Natural killer cell (primary cell): ENCODE data around the gene ADAP2. TPM values are rescaled to one million over a fixed set of nuclear protein-coding genes. Genes with fewer than 3 reads are reported as not detected.

Source experiments
- ATAC-seq, 3 donors: fragments of 150-1000 bp in 2 of 3; fragments of 200-7000 bp in 1 of 3; cut with Tn5 transposase; 1 replicate in 1 of 3; 2 replicates in 2 of 3; pipeline ENCODE4 v1.10.0; 2021; ENCODE audit warnings: mild to moderate bottlenecking in 2 of 3, moderate library complexity in 2 of 3
- DNase-seq, 2 donors: peaks; one replicate each; pipeline versions ENCODE4 v3.0.0 to v3.0.0-alpha.2; 2013 to 2021; ENCODE audit warnings: mixed read lengths in 1 of 2
- H3K27ac ChIP-seq: one replicate; pipeline ENCODE4 v1.5.1; 2013; ENCODE audit warnings: mild to moderate bottlenecking, low read length
- H3K27me3 ChIP-seq: one replicate; pipeline ENCODE4 v1.6.1; 2013; ENCODE audit warnings: low read length; ENCODE audit not compliant: control insufficient read depth, insufficient read depth
- H3K36me3 ChIP-seq: one replicate; pipeline ENCODE4 v1.6.1; 2013; ENCODE audit warnings: low read length; ENCODE audit not compliant: control insufficient read depth, insufficient read depth
- H3K4me1 ChIP-seq: one replicate; pipeline ENCODE4 v1.6.1; 2013; ENCODE audit warnings: low read length; ENCODE audit not compliant: control insufficient read depth, insufficient read depth
- H3K4me3 ChIP-seq: one replicate; pipeline ENCODE4 v1.5.1; 2013; ENCODE audit warnings: low read length
- H3K9me3 ChIP-seq: one replicate; pipeline ENCODE4 v1.6.1; 2013; ENCODE audit warnings: low read length; ENCODE audit not compliant: control insufficient read depth, insufficient read depth
- H3K27ac Mint-ChIP-seq, 2 donors: one replicate each; pipeline ENCODE4 v1.8.0; 2022; ENCODE audit warnings: mild to moderate bottlenecking in 2 of 2, mixed read lengths in 2 of 2, moderate library complexity in 1 of 2
- H3K27me3 Mint-ChIP-seq, 2 donors: one replicate each; pipeline ENCODE4 v1.8.0; 2022; ENCODE audit warnings: low read depth in 2 of 2, mixed read lengths in 2 of 2
- H3K36me3 Mint-ChIP-seq: one replicate; pipeline ENCODE4 v1.8.0; 2022; ENCODE audit warnings: mixed read lengths
- H3K4me1 Mint-ChIP-seq, 2 donors: one replicate each; pipeline ENCODE4 v1.8.0; 2022; ENCODE audit warnings: mixed read lengths in 2 of 2
- H3K4me3 Mint-ChIP-seq: one replicate; pipeline ENCODE4 v1.8.0; 2022; ENCODE audit warnings: mild to moderate bottlenecking, moderate library complexity, mixed read lengths
- H3K9me3 Mint-ChIP-seq, 2 donors: one replicate each; pipeline ENCODE4 v1.8.0; 2022; ENCODE audit warnings: mixed read lengths in 2 of 2
- CTCF ChIP-seq: fragments of 200-600 bp; IDR thresholded peaks from one replicate; pipeline ENCODE4 v1.8.0; 2022; ENCODE audit warnings: antibody characterized with exemption
- WGBS: methylation state at CpG from one replicate; pipeline ENCODE4 v1.1.7; 2013; ENCODE audit warnings: missing lambda C conversion rate; ENCODE audit not compliant: insufficient coverage; 5-methylcytosine and 5-hydroxymethylcytosine counted together
- intact Hi-C: fragments of 100-400 bp; cut with micrococcal nuclease; formaldehyde crosslinking; loops from one replicate; pipeline ENCODE4 v1.14.2; 2022
- total RNA-seq, 4 donors: library from RNA; stranded (reverse); fragments of 120-200 nt in 1 of 4; gene quantifications; one replicate each; pipeline versions ENCODE4 v1.2.3 to v1.2.4, GENCODE V29; 2013 to 2022

ADAP2 gene
- total RNA-seq, 3 donors from 2014 or later (not counting 1 experiment from before 2014, with no cell fraction given): 2.6 to 6.6 (median 2.9) TPM

GRCh38 chr17:30913955-30914354 lies 7.8 kb upstream of the ADAP2 start:
- TF ChIP-seq CTCF: no peak
- DNase-seq (no peak), ATAC-seq (no peak)
- intact Hi-C loops: no loop called here
- H3K36me3 Mint-ChIP-seq: no peaks in the 10 kb centered on the region
- peaks cover 0 to under 1% of the 10 kb centered on the region in 2 donors for H3K4me1 Mint-ChIP-seq
- H3K27ac Mint-ChIP-seq: no peak overlapping the region
- Histone ChIP-seq H3K36me3 (no peaks in the 10 kb centered on the region), H3K9me3 (no peaks in the 10 kb centered on the region), H3K27me3 (no peaks in the 10 kb centered on the region), H3K4me1 (no peaks in the 10 kb centered on the region), H3K27ac (no peak overlapping the region), H3K4me3 (no peak overlapping the region)
- H3K9me3 Mint-ChIP-seq: no peaks in the 10 kb centered on the region
- H3K27me3 Mint-ChIP-seq: no peaks in the 10 kb centered on the region
- no peak overlapping the region for H3K4me3 Mint-ChIP-seq

GRCh38 chr17:30915833-30916611 lies 5.7 kb upstream of the ADAP2 start:
- ATAC-seq (no peak), DNase-seq (no peak)
- intact Hi-C loops: no loop called here
- Mint-ChIP-seq H3K4me3 (no peak overlapping the region), H3K36me3 (no peaks in the 10 kb centered on the region), H3K27ac (no peak overlapping the region), H3K9me3 (no peaks in the 10 kb centered on the region), H3K27me3 (peaks cover 10 to 14% of the 10 kb centered on the region in 2 donors), H3K4me1 (peaks cover under 1 to 2% of the 10 kb centered on the region in 2 donors)
- no peak for TF ChIP-seq CTCF
- no peaks in the 10 kb centered on the region for H3K36me3 ChIP-seq
- H3K4me1 ChIP-seq: no peaks in the 10 kb centered on the region
- H3K27me3 ChIP-seq: no peaks in the 10 kb centered on the region
- no peak overlapping the region for H3K4me3 ChIP-seq
- 85% methylated on average over 4 of the region's 5 CpGs for WGBS
- no peaks in the 10 kb centered on the region for H3K9me3 ChIP-seq
- no peak overlapping the region for H3K27ac ChIP-seq

DNA sequence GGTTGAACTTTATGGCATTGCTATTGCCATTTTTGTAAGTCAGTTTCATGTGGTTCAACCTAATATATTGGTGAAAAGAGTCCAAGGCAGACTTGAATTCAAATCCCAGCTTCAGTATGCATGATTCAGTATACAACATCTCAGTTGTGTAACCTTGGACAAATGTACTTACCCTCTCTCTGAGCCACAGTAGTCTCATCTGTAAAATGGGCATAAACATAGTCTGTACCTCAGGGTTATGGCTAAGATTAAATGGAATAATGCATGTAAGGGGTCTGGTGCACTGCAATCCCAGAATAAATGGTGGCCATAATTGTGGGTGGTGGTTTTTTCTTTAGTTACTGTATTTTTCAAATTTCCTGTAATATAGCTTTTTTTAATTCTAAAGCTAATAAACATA lies 4.7 kb upstream of the ADAP2 start:
- Mint-ChIP-seq H3K4me3 (no peak overlapping the region), H3K27ac (no peak overlapping the region), H3K27me3 (peaks cover 16 to 19% of the 10 kb centered on the region in 2 donors), H3K36me3 (no peaks in the 10 kb centered on the region), H3K4me1 (peaks cover 6% of the 10 kb centered on the region in 2 donors), H3K9me3 (no peaks in the 10 kb centered on the region)
- Histone ChIP-seq H3K27me3 (peaks cover 4% of the 10 kb centered on the region), H3K4me3 (no peak overlapping the region), H3K27ac (no peak overlapping the region), H3K36me3 (no peaks in the 10 kb centered on the region), H3K9me3 (no peaks in the 10 kb centered on the region), H3K4me1 (no peaks in the 10 kb centered on the region)
- intact Hi-C loops: no loop called here
- ATAC-seq: no peak
- no peak for DNase-seq
- no peak for TF ChIP-seq CTCF

GRCh38 chr17:30920282-30920681 lies 1.5 kb upstream of the ADAP2 start:
- DNase-seq: no peak
- Mint-ChIP-seq H3K36me3 (no peaks in the 10 kb centered on the region), H3K27me3 (peaks cover 25 to 39% of the 10 kb centered on the region in 2 donors), H3K4me1 (peaks cover 11 to 16% of the 10 kb centered on the region in 2 donors), H3K27ac (no peak overlapping the region), H3K9me3 (no peaks in the 10 kb centered on the region), H3K4me3 (no peak overlapping the region)
- H3K4me1 ChIP-seq: peaks cover 6% of the 10 kb centered on the region
- WGBS: 89% methylated on average over 4 of the region's 4 CpGs
- intact Hi-C loops: no loop called here
- H3K9me3 ChIP-seq: no peaks in the 10 kb centered on the region
- TF ChIP-seq CTCF: no peak
- no peak overlapping the region for H3K4me3 ChIP-seq
- peaks cover 8% of the 10 kb centered on the region for H3K27me3 ChIP-seq
- ATAC-seq: no peak
- H3K36me3 ChIP-seq: no peaks in the 10 kb centered on the region
- no peak overlapping the region for H3K27ac ChIP-seq
